HepG2 (cell line): ENCODE data around the gene EP300. TPM values are rescaled to one million over a fixed set of nuclear protein-coding genes. Genes with fewer than 3 reads are reported as not detected.

Source experiments
- ARNT ChIP-seq: fragments of 450-650 bp; IDR thresholded peaks from 2 replicates; pipeline ENCODE4 v1.6.1; 2017
- CEBPB ChIP-seq: IDR thresholded peaks from 2 replicates; pipeline ENCODE4 v1.6.1; 2011; ENCODE audit warnings: low read depth, low read length, improper control_type of control experiment, borderline replicate concordance
- ETV6 ChIP-seq: sonication (generic); formaldehyde crosslinking; conservative IDR thresholded peaks from 2 replicates; pipeline ENCODE4 v1.4.0; 2020; ENCODE audit warnings: missing genetic modification reagents
- GLI4 ChIP-seq: sonication (generic); formaldehyde crosslinking; IDR thresholded peaks from 2 replicates; pipeline ENCODE4 v1.5.1; 2020; ENCODE audit warnings: missing genetic modification reagents, mild to moderate bottlenecking, moderate library complexity, borderline replicate concordance
- HDAC1 ChIP-seq: sonication (generic); formaldehyde crosslinking; IDR thresholded peaks from 2 replicates; pipeline ENCODE4 v1.5.1; 2020; ENCODE audit warnings: mild to moderate bottlenecking, missing genetic modification reagents
- MAZ ChIP-seq, 2 experiments: sonication (generic) in 1 of 2; formaldehyde crosslinking in 1 of 2; IDR thresholded peaks; 2 replicates each; pipeline versions ENCODE4 v1.5.0 to v1.6.1; 2012 to 2020; ENCODE audit warnings: low read depth in 2 of 2, mild to moderate bottlenecking in 2 of 2, borderline replicate concordance in 1 of 2, improper control_type of control experiment in 1 of 2, low read length in 1 of 2, missing genetic modification reagents in 1 of 2, moderate library complexity in 1 of 2
- RARG ChIP-seq: sonication (generic); formaldehyde crosslinking; IDR thresholded peaks from 2 replicates; pipeline ENCODE4 v1.4.0; 2020; ENCODE audit warnings: low read depth, mild to moderate bottlenecking, missing genetic modification reagents
- RFXANK ChIP-seq: IDR thresholded peaks from 2 replicates; pipeline ENCODE4 v1.6.1; 2016
- SIN3B ChIP-seq: fragments of 150-350 bp; IDR thresholded peaks from 2 replicates; pipeline ENCODE4 v1.6.1; 2014; ENCODE audit warnings: low read length
- TBX2 ChIP-seq: sonication (generic); formaldehyde crosslinking; IDR thresholded peaks from 2 replicates; pipeline ENCODE4 v1.5.0; 2020; ENCODE audit warnings: missing genetic modification reagents, mild to moderate bottlenecking, borderline replicate concordance
- TCF7 ChIP-seq: sonication (generic); IDR thresholded peaks from 2 replicates; pipeline ENCODE4 v1.6.1; 2016; ENCODE audit warnings: antibody characterized with exemption, low read depth
- U2AF2 ChIP-seq: fragments of 200-400 bp; formaldehyde crosslinking; IDR thresholded peaks from 2 replicates; pipeline ENCODE4 v1.6.1; 2017; ENCODE audit warnings: low read depth, mild to moderate bottlenecking, low read length
- ZBTB8A ChIP-seq: sonication (generic); formaldehyde crosslinking; IDR thresholded peaks from 2 replicates; pipeline ENCODE4 v1.4.0; 2020; ENCODE audit warnings: mild to moderate bottlenecking, low read depth, missing genetic modification reagents, borderline replicate concordance
- ZFY ChIP-seq: sonication (generic); formaldehyde crosslinking; IDR thresholded peaks from 2 replicates; pipeline ENCODE4 v1.4.0; 2020; ENCODE audit warnings: missing genetic modification reagents
- ZNF10 ChIP-seq: sonication (generic); formaldehyde crosslinking; IDR thresholded peaks from 2 replicates; pipeline ENCODE4 v1.4.0; 2020; ENCODE audit warnings: mild to moderate bottlenecking, low read depth, missing genetic modification reagents, borderline replicate concordance
- ZNF101 ChIP-seq: sonication (generic); formaldehyde crosslinking; IDR thresholded peaks from 2 replicates; pipeline ENCODE4 v1.4.0; 2020; ENCODE audit warnings: mild to moderate bottlenecking, low read depth, missing genetic modification reagents, borderline replicate concordance
- ZNF136 ChIP-seq: sonication (generic); formaldehyde crosslinking; IDR thresholded peaks from 2 replicates; pipeline ENCODE4 v1.8.1; 2022; ENCODE audit warnings: low read depth, mild to moderate bottlenecking, moderate library complexity, missing genetic modification reagents
- ZNF589 ChIP-seq: sonication (generic); formaldehyde crosslinking; conservative IDR thresholded peaks from 2 replicates; pipeline ENCODE4 v1.8.0; 2022; ENCODE audit warnings: mild to moderate bottlenecking, moderate library complexity, missing genetic modification reagents
- polyA plus RNA-seq, 8 experiments: library from polyadenylated mRNA; depleted of rRNA in 3 of 8; stranded (reverse) in 7 of 8; unstranded in 1 of 8; fragments of >200 nt; fragmentation: Illumina TruSeq in 4 of 8; extraction: Trizol in 4 of 8; gene quantifications; 2 replicates each; pipeline versions ENCODE4 v1.2.1 to v1.2.3, GENCODE V29; 2011 to 2016; ENCODE audit warnings: low read depth in 4 of 8, missing spikeins in 1 of 8, mixed read lengths in 1 of 8; ENCODE audit not compliant: insufficient read depth in 1 of 8
- total RNA-seq, 5 experiments: library from RNA; depleted of rRNA; stranded (reverse); fragments of >200 nt; fragmentation: Illumina TruSeq; extraction: Trizol; gene quantifications; 2 replicates each; pipeline ENCODE4 v1.2.3, GENCODE V29; 2016; ENCODE audit warnings: low read depth in 1 of 5
- TF ChIP-seq, protein P1 (sequence below): sonication (generic); formaldehyde crosslinking; IDR thresholded peaks from 2 replicates; pipeline ENCODE4 v1.4.0; 2020; ENCODE audit warnings: mild to moderate bottlenecking, missing genetic modification reagents
- TF ChIP-seq, protein P2 (sequence below): sonication (generic); formaldehyde crosslinking; IDR thresholded peaks from 2 replicates; pipeline ENCODE4 v1.4.0; 2020; ENCODE audit warnings: missing genetic modification reagents, borderline replicate concordance

EP300 gene
- total and polyA plus RNA-seq, 2 of the 13 experiments (the other 11 are each of a cell fraction or from before 2014, with no cell fraction given): 13.6 to 14.9 TPM

DNA sequence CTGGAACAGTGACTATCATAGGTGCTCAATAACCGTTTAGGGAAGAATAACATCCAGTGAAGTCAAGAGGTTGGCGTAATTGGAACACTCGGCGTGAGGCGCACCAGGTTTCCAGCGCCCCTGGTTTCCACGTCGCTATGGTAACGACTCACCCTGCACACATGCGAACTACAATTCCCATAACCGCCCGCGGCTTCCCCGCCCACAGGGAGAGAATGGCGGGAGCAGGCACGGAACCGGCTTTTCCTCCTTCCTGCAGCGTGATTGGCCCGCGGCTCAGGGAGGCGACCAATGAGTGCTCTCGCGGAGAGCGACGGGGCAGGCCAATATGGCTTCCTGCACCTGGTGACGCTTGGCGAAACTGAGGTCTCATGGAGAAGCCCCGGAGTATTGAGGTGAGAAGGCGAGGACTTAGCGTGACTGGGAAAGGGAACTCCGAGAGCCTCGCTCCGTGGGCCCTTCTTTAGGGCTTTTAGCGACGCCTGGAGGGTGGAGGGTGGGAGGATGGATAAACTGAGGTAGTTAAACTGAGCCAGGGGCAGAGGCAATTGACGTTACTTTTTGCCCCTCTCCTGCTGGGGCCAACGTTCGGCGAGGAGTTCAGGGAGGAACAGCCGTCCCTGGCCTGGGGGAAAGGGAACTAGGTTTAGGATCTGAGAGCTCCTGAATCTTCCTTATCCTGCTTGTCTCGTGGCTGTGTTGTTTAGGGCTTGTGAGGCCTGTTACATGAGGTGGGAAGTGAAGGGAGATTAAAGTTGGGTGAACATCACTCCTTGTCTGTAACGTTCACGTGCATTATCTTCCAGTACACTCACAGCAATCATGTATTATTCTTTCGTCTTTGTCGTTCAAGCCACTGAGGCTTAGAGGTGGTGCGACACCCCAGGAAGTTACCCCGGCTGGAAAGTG, 112.9 kb downstream of the EP300 start, which contains the start of gene L3MBTL2 (continued):
- TF ChIP-seq, protein P1, sequence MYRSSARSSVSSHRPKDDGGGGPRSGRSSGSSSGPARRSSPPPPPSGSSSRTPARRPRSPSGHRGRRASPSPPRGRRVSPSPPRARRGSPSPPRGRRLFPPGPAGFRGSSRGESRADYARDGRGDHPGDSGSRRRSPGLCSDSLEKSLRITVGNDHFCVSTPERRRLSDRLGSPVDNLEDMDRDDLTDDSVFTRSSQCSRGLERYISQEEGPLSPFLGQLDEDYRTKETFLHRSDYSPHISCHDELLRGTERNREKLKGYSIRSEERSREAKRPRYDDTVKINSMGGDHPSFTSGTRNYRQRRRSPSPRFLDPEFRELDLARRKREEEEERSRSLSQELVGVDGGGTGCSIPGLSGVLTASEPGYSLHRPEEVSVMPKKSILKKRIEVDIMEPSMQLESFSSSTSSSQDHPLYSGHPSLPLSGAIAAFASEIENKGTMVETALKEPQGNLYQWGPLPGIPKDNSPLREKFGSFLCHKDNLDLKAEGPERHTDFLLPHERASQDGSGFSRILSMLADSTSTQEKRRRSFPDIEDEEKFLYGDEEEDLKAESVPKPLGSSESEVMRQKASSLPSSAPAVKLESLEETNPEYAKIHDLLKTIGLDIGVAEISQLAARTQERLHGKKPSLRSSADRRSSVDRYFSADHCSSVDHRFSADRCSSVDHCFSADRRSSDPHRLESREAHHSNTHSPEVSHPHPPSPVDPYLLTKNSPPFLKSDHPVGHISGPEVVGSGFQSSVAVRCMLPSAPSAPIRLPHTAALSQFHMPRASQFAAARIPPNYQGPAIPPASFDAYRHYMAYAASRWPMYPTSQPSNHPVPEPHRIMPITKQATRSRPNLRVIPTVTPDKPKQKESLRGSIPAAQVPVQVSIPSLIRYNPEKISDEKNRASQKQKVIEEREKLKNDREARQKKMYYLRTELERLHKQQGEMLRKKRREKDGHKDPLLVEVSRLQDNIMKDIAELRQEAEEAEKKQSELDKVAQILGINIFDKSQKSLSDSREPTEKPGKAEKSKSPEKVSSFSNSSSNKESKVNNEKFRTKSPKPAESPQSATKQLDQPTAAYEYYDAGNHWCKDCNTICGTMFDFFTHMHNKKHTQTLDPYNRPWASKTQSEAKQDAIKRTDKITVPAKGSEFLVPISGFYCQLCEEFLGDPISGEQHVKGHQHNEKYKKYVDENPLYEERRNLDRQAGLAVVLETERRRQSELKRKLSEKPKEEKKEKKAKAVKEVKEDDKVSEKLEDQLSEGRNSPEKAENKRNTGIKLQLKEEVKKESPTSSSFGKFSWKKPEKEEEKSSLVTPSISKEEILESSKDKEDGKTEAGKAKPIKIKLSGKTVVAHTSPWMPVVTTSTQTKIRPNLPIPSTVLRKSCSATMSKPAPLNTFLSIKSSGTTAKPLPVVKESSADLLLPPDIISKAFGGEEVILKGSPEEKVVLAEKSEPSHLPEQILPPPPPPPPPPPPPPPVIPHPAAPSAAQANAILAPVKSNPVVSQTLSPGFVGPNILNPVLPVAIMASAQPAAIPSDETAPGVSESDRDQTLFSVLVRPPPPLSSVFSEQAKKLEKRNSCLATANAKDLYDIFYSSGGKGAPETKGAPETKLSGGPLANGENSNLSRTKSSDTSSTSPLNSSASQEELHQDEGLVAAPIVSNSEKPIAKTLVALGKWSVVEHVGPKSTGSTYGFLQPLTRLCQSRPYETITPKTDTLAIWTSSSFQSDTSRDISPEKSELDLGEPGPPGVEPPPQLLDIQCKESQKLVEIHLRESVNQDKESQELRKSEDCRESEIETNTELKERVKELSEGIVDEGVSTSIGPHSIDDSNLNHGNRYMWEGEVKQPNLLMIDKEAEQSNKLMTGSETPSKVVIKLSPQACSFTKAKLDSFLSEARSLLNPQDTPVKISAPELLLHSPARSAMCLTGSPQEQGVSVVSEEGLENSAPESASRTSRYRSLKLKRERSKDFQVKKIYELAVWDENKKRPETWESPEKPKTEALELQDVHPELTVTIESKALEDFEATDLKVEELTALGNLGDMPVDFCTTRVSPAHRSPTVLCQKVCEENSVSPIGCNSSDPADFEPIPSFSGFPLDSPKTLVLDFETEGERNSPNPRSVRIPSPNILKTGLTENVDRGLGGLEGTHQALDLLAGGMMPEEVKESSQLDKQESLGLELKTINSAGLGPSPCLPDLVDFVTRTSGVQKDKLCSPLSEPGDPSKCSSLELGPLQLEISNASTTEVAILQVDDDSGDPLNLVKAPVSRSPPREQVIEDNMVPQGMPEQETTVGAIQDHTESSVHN: no peak
- TF ChIP-seq ZNF589 (CRISPR knock-in tag) (no peak), TCF7 (no peak), GLI4 (CRISPR knock-in tag) (no peak), ZFY (CRISPR knock-in tag) (peak; percentile 49; the same call in 1 of the 2 replicates), ZNF136 (CRISPR knock-in tag) (peak; percentile 42; the same call in 1 of the 2 replicates), RARG (CRISPR knock-in tag) (no peak), ZNF10 (CRISPR knock-in tag) (no peak), MAZ (IDR thresholded peaks at IDR 0.05; ENCODE audit: borderline replicate concordance, low read depth, low read length) (no peak), MAZ (CRISPR knock-in tag; IDR thresholded peaks at IDR 0.05; ENCODE audit: low read depth) (peak; percentile 23; the same call in 1 of the 2 replicates), ZNF101 (CRISPR knock-in tag) (no peak), RFXANK (CRISPR knock-in tag) (peak; percentile 54; the same call in 1 of the 2 replicates), U2AF2 (no peak), ARNT (no peak), CEBPB (no peak), SIN3B (peak; percentile 60; the same call in 1 of the 2 replicates), HDAC1 (CRISPR knock-in tag) (peak; percentile 95), TBX2 (CRISPR knock-in tag) (peak; percentile 36; the same call in 1 of the 2 replicates), ETV6 (0 out of 2 replicates have a peak, but pooled peaks have one; percentile 44), ZBTB8A (CRISPR knock-in tag) (no peak)
- TF ChIP-seq, protein P2, sequence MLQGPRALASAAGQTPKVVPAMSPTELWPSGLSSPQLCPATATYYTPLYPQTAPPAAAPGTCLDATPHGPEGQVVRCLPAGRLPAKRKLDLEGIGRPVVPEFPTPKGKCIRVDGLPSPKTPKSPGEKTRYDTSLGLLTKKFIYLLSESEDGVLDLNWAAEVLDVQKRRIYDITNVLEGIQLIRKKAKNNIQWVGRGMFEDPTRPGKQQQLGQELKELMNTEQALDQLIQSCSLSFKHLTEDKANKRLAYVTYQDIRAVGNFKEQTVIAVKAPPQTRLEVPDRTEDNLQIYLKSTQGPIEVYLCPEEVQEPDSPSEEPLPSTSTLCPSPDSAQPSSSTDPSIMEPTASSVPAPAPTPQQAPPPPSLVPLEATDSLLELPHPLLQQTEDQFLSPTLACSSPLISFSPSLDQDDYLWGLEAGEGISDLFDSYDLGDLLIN (CRISPR knock-in tag): 0 out of 2 replicates have a peak, but pooled peaks have one; percentile 60
